HG03064 (cell line): ENCODE measurements around the gene SRCAP.
A peak's percentile ranks its signal among the peaks of the same experiment; 100 is the strongest.

ENCODE experiments used
- ATAC-seq: cut with Tn5 transposase; IDR thresholded peaks from one replicate; pipeline ENCODE4 v1.9.1; 2021; ENCODE audit warnings: low read depth; ENCODE audit not compliant: unreplicated experiment

The SRCAP gene

DNA sequence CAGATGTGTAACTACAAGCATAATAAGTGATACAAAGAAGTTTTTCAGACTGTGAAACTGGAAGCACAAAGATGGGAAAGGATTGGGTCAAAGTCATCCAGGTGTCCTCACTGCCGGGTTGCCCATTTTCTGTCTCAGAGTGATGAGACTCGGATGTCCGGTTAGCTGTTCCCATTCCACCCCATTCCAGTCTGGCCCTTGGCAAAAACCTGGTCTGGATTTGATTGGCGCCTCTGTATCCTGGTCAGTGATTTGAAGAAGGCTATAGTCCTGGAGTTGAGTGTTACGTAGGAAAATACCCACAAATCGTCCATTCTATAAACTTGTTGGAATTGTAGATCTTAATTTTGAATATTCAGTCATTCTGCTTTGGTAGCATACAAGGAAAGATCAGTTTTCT lies 29.4 kb downstream of the SRCAP start:
- no peak for ATAC-seq

DNA sequence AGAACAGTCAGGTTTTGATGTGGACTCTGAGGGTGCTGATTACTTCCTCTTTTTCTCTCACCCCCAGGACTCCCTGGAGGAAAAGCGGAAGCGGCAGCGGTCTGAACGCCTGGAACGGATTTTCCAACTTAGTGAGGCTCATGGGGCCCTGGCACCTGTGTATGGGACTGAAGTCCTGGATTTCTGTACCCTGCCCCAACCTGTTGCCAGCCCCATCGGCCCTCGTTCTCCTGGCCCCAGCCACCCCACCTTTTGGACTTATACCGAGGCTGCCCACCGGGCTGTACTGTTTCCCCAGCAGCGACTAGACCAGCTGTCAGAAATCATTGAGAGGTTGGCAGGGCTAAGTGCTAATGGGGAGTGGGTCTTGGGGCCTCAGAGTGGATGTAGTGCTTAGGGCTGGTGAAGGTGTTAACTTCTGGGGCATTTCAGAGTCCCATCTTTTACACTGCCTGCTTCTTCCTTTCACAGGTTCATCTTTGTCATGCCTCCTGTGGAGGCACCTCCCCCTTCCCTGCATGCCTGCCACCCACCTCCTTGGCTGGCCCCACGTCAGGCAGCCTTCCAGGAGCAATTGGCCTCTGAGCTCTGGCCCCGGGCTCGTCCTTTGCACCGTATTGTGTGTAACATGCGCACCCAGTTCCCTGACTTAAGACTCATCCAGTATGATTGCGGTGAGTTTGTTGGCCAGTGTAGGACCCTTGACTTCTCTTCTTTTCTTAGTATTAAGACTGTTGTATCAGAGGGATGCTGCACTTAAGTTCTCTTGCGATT lies 30.1 kb downstream of the SRCAP start:
- ATAC-seq: no peak

DNA sequence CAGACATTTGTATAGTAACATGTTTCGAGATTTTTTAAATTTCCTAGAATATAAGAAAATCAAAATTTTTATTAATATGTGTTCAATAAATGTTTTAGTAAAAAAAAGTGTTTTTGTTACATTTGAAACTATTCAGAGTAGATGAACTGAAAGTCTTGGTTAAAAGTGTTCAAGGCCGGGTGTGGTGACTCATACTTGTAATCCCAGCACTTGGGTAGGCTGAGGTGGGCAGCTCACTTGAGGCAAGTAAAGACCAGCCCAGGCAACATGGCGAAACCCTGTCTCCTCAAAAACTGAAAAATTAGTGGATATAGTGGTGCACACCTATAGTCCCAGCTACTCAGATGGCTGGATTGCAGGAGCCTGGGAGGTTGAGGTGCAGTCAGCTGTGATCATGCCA lies 32.4 kb downstream of the SRCAP start:
- ATAC-seq: no peak

DNA sequence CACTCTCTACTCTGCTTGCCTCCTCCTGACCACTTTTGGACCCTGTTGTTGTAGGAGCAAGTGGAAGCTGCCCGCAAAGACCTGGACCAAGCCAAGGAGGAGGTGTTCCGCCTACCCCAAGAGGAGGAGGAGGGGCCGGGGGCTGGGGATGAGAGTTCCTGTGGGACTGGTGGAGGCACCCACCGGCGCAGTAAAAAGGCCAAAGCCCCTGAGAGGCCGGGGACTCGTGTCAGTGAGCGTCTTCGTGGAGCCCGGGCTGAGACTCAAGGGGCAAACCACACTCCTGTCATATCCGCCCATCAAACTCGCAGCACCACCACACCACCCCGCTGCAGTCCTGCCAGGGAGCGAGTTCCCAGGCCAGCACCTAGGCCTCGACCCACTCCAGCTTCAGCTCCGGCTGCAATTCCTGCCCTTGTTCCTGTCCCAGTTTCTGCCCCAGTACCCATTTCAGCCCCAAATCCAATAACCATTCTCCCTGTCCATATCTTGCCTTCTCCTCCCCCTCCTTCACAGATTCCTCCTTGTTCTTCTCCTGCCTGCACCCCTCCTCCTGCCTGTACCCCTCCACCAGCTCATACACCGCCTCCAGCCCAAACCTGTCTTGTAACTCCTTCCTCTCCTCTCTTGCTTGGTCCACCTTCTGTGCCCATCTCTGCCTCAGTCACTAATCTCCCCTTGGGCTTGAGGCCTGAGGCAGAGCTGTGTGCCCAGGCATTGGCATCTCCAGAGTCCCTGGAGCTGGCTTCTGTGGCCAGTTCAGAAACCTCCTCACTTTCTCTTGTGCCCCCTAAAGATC lies 38.2 kb downstream of the SRCAP start:
- no peak for ATAC-seq

DNA sequence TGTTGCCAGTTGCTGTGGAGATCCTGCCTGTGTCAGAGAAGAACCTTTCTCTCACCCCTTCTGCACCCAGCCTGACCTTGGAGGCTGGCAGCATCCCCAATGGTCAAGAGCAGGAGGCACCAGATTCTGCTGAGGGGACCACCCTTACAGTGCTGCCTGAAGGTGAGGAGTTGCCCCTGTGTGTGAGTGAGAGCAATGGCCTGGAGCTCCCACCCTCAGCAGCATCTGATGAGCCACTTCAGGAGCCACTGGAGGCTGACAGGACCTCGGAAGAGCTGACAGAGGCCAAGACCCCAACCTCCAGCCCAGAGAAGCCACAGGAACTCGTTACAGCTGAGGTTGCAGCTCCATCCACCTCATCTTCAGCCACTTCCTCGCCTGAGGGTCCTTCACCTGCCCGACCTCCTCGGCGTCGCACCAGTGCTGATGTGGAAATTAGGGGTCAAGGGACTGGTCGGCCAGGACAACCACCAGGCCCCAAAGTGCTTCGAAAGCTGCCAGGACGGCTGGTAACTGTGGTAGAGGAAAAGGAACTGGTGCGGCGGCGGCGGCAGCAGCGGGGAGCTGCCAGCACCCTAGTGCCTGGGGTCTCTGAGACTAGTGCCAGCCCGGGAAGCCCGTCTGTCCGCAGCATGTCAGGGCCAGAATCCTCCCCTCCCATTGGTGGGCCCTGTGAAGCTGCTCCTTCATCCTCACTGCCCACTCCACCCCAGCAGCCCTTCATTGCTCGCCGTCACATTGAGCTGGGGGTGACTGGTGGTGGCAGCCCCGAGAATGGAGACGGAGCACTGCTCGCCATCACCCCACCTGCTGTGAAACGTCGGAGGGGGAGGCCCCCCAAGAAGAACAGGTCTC lies 39.0 kb downstream of the SRCAP start:
- no peak for ATAC-seq

DNA sequence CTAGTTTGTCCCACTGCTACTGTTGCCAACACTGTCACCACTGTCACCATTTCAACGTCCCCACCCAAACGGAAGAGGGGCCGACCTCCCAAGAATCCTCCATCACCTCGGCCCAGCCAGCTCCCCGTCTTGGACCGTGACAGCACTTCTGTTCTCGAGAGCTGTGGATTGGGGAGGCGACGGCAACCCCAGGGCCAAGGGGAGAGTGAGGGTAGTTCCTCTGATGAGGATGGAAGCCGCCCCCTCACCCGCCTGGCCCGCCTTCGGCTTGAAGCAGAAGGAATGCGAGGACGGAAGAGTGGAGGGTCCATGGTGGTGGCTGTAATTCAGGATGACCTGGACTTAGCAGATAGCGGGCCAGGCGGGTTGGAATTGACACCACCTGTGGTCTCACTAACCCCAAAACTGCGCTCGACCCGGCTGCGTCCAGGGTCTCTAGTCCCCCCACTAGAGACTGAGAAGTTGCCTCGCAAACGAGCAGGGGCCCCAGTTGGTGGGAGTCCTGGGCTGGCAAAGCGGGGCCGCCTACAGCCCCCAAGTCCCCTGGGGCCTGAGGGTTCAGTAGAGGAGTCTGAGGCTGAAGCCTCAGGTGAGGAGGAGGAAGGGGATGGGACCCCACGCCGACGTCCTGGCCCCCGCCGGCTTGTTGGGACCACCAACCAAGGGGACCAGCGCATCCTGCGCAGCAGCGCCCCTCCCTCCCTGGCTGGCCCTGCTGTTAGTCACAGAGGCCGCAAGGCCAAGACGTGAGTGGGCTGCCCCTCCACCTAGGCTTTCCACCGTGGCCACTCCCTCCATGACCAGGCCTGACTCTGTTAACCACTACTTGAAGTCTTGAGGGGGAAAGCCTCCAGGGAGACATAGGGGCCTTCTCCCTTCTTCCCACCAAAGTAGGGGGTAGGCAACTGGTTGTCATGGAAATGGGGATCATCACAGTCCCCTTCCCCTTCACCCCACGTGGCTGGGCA lies 40.3 kb downstream of the SRCAP start:
- ATAC-seq: no peak

DNA sequence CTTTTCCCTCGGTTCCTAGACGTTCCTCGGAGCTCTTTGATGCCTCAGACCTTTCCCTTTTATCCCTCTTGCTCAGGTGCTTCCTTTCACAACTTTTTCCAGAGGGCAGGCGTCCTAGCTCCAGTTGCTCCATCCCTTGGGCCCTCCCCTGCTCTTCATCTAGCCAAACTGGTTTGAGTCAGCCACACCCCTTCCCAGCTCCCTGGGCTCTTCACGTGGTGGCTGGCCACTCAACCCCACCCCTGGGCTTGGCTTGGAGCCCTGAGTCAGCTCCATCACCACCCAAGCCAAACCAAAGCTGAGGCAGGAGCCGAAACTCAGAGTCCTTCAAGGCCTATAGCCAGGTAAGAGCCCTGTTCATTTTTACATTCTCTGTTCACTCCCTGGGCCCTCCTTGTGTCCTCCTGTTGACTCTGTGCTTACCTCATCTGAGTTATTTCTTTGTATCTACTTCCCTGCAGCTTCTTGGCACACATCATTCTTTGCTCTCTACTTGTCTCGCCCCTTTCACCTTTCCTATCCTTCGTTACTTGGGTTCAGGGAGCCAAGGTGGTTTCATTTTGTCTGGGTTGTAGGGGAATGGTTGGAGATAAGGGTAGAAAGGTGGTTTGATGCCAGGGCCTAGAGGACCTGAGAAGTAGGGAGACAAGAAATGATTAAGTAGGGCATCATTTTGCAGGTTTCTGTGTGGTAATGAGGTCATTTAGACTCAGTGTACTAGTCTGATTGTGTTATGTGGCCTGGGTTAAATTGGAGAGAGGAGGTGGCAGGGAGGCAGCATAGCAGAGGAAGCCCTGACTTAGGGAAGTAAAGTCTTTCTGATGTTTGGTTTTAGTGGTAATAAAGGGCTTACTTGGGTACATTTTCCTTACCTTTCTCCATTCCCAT lies 41.6 kb downstream of the SRCAP start:
- no peak for ATAC-seq

DNA sequence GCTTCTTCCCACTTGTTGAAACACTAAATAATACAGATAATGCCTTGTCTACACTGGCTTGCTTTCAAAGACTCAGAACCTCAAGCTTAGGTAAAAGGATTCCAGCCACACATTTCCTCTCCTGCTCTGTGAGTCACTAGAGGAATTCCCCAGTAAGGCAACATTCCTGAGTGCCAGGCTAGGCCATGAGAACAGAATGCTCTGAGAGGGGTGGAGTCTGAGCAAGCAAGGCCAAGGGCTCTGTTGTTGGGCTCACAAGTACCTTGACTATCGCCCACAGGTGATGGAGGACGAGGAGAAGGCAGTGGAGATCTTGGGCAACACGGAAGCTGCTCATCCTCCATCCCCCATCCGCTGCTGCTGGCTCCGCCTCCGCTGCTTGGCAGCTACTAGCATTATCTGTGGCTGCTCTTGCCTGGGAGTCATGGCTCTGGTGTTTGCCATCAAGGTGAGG lies 42.5 kb downstream of the SRCAP start:
- no peak for ATAC-seq

DNA sequence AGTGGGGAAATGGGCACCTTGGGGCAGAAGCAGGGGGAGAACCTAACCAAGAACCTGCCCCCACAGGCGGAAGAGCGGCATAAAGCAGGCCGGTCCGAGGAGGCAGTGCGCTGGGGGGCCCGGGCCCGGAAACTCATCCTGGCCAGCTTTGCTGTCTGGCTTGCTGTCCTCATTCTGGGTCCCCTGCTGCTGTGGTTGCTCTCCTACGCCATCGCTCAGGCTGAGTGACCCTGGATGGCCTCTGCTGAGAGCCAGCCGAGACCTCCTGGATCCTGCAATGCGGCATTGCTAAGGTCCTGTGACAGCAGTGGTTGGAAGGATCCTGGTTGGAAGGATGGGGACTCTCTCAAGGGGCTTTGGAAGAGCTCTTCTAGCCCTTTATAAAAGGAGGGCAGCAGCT lies 44.7 kb downstream of the SRCAP start:
- no peak for ATAC-seq

DNA sequence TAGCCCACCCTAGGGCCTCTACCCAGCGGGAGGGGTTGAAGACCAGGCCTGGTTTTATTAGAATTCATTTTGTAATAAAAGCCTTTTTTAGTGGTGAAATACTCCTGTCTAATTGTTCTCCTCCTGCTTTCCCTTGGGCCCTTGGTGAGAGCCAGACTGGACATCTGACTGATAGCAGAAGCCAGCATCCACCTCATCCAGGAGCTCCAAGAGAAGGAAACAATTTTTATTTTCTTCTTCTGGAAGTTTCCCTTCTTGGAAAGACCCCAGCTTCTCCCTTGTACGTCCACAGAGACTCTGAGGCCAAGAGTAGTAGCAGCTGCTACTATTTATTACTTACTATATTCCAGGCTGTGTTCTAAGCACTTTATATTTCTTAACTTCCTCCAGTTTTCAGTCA lies 45.2 kb downstream of the SRCAP start:
- no peak for ATAC-seq

DNA sequence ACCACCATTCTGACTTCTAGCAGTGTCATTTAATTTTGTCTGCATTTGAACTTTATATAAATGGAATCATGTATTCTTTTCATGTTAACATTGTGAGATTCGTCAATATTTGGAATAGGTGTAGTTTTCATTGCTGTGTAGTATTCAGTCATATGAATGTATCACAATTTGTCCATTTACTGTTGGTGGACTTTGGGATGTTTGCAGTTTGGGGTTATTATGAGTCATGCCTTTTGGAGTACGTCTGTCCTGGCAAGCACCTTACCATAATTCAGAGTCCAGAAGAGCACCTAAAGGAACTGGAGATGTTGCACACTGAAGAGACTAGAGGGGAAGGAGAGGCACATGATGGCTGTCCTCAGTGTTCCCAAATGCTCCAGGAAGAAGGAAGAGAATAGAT lies 46.1 kb downstream of the SRCAP start:
- no peak for ATAC-seq

DNA sequence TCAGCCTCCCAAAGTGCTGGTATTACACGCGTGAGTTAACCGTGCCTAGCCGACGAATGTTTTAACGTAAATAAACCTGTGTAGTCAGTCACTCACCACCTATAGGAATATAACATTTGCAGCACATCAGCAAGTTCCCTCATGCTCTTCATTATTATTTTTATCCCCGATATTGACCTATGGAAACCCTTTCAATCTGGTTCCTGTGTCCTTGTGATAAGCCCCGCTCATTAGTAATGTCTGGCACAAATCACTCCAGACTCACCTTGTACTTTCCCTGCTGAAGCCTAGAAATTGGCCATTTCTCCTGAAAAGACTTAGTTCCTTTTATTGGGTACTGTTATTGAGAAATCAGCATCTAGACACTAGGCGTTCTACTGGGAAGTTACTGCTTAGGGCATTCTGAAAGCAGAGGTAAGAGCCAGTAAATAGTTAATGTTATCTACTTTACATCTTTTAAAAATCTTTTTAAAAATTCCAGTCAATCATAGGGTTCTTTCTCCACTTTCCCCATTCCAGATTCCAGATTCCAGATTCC lies 47.7 kb downstream of the SRCAP start:
- ATAC-seq: no peak

DNA sequence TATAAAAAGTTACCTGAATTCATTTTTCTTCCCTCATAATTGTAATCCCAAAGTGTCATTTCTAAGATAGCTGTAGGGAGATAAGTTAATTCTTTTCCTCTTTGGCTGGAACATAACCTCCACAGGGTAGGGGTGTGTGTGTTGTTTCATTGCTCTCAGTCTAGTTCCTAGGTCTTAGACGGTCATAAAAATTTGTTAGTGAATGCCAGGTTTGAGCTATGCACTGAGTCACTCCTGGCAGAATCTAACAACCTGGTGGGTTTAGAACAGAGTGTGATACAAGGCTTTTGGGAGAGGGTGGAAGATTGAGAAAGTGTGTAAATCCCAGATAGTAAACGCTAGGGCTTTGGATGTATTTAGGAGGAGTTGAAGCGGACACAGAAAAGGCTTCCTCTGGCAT lies 48.4 kb downstream of the SRCAP start:
- no peak for ATAC-seq

DNA sequence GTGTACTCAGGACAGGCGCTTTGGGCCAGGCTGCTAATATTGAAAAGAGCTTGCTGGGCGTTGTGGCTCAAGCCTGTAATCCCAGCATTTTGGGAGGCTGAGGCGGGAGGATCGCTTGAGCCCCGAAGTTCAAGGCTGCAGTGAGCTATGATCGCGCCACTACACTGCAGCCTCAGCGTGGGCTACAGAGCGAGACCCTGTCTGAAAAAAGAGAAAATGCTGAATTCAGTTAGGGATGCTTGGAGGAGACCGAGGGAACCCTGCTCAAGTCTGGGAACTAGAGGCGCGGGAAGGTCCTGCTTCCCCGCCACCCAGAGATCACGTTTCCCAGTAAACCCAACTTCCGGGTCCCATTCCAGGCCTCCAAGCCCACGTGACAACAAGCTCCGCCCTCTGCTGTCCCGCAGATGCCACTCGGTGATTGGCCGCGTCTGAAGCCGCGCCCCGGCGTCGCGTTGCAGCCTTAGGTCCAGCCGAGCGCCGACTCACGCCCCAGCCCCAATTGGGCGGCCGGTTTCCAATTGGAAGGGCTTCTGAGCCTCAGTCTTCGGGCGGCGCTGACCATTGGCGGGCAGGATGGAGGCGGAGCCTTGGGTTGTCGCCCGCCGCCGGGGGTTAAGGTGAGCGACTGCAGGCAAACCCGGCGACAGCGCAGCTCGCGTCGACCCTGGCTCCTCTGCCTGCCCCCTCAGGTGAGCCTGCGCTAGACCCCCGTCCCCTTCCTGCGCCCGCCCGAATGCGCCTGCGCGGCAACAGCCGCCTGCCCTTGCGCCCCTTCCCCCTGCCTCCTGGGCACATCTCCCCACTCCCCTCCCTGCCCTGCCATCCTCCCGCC lies 49.0 kb downstream of the SRCAP start, which contains the start of gene PHKG2:
TSS of gene PHKG2 (plus strand) at position 627 of the 835 bp plus-strand sequence. CDS start 396 bp downstream, outside the sequence.
- peak; percentile 93 for ATAC-seq

DNA sequence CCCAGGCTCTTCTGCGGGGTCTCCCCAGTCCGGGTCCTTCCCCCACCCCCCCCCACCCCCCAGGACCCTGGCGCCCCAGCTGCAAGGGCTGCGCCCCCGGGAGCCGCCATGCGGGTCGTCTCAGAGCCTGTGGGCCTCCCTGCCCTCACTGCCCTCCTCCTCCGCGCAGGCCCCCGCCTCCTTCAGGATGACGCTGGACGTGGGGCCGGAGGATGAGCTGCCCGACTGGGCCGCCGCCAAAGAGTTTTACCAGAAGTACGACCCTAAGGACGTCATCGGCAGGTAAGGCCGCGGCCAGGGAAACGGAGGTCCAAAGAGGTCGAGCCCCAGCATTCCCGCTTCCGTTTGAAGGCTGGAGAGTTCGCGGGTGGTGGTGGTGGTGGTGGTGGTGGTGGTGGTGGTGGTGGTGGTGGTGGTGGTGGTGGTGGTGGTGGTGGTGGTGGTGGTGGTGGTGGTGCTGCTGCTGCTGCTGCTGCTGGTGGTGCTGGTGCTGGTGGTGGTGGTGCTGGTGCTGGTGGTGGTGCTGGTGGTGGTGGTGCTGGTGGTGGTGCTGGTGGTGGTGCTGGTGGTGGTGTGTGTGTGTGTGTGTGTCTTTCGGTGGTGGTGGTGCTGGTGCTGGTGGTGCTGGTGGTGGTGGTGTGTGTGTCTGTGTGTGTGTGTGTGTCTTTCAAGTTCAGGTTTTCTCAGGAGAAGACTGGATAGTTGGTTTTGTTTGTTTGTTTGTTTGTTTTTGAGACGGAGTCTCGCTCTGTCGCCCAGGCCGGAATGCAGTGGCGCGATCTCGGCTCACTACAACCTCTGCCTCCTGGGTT lies 49.9 kb downstream of the SRCAP start:
- no peak for ATAC-seq

DNA sequence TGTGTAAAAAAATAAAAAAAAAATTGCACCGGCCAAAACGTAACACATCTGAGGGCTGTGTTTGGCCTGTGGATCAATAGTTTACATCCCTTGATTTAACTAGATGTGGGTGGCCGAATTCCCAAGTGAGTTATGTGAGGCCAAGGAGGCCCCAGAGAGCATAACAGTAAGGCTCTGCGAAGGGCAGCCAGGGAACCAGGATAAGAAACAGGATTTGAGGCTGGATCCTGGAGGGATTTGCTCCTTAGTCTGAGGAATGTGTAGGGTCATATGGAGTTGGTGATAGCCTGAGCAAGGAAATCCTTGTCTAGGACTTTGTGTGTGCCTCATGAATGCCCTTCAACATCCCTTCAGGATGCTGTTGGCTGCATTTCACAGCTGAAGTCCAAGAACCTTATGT lies 51.2 kb downstream of the SRCAP start:
- ATAC-seq: no peak
